Stomach (tissue), 9 donors: ENCODE measurements around the gene MOB3B. TPM values are rescaled to one million over a fixed set of nuclear protein-coding genes. Genes with fewer than 3 reads are reported as not detected.

Source experiments
- DNase-seq, 2 donors: peaks; one replicate each; pipeline versions ENCODE4 v3.0.0 to v3.0.0-alpha.2; 2013 to 2019
- H3K27ac ChIP-seq, 5 donors: fragments of 200-600 bp in 4 of 5; sonication (generic) in 4 of 5; one replicate each; pipeline ENCODE4 v1.5.1; 2013 to 2019; ENCODE audit warnings: mild to moderate bottlenecking in 1 of 5, moderate library complexity in 1 of 5
- H3K27me3 ChIP-seq, 3 donors: fragments of 200-600 bp; sonication (generic); one replicate each; pipeline ENCODE4 v1.5.1; 2017 to 2019; ENCODE audit warnings: mixed run types in 1 of 3
- H3K36me3 ChIP-seq, 4 donors: fragments of 200-600 bp; sonication (generic); 1 replicate in 3 of 4; 2 replicates in 1 of 4; pipeline ENCODE4 v1.5.1; 2016 to 2019
- H3K4me1 ChIP-seq, 4 donors: fragments of 200-600 bp; sonication (generic); one replicate each; pipeline ENCODE4 v1.5.1; 2016 to 2019
- H3K4me3 ChIP-seq, 4 donors: fragments of 200-600 bp; sonication (generic) in 3 of 4; one replicate each; pipeline ENCODE4 v1.5.1; 2016 to 2019; ENCODE audit warnings: mild to moderate bottlenecking in 1 of 4
- H3K9me3 ChIP-seq, 4 donors: fragments of 200-600 bp; sonication (generic); one replicate each; pipeline ENCODE4 v1.5.1; 2016 to 2019
- CTCF ChIP-seq, 7 experiments: fragments of 450-650 bp in 4 of 7; fragments of 200-600 bp in 3 of 7; sonication (generic) in 3 of 7; IDR thresholded peaks; one replicate each; pipeline ENCODE4 v1.5.1; 2016 to 2019; ENCODE audit warnings: antibody characterized with exemption in 7 of 7, control low read depth in 2 of 7, mild to moderate bottlenecking in 1 of 7
- EP300 ChIP-seq: sonication (generic); formaldehyde crosslinking; IDR thresholded peaks from one replicate; pipeline ENCODE4 v1.6.1; 2017; ENCODE audit warnings: antibody characterized with exemption
- POLR2A ChIP-seq, 4 donors: fragments of 450-650 bp; IDR thresholded peaks; one replicate each; pipeline ENCODE4 v1.6.1; 2016; ENCODE audit warnings: antibody characterized with exemption in 4 of 4, control low read depth in 2 of 4, mild to moderate bottlenecking in 1 of 4, moderate library complexity in 1 of 4
- POLR2AphosphoS5 ChIP-seq, 3 donors: sonication (generic); formaldehyde crosslinking; IDR thresholded peaks; one replicate each; pipeline ENCODE4 v1.6.1; 2016; ENCODE audit warnings: antibody characterized with exemption in 3 of 3
- WGBS, 5 donors: extraction: QIAGEN DNeasy Blood & Tissue Kit in 3 of 5; methylation state at CpG; one replicate each; pipeline versions ENCODE4 v1.1.5 to v1.1.7; 2013 to 2018; 5-methylcytosine and 5-hydroxymethylcytosine counted together
- intact Hi-C: fragments of 100-400 bp; cut with DNase I; formaldehyde crosslinking; loops from one replicate; pipeline ENCODE4 v1.15.1; 2023; ENCODE audit warnings: low total_unique reads
- polyA plus RNA-seq, 3 donors: library from polyadenylated mRNA; stranded (reverse); fragments of 200-250 nt; gene quantifications; one replicate each; pipeline ENCODE4 v1.2.3, GENCODE V29; 2013
- total RNA-seq, 5 donors: library from RNA; depleted of rRNA; stranded (reverse); fragments of >200 nt; gene quantifications; one replicate each; pipeline versions ENCODE4 v1.1.0 to v1.2.3, GENCODE V29; 2014 to 2016
- donor health status: healthy with polysubstance abuse.
- donor health status: Bipolar disorder and iron deficiency.
- donor health status: healthy.

Gene MOB3B
- total and polyA plus RNA-seq, 8 donors = 4.0 to 32.7 (median 9.7) TPM

- 13 to 31% (median 25%) methylated on average over 5 of the region's 5 CpGs for WGBS, 5 donors
- peak in 1 of 2 donors; percentile 23 for DNase-seq
Measured at GRCh38 chr9:27280860-27281259, 248.8 kb downstream of the MOB3B start.

GRCh38 chr9:27280249-27280648 is 249.4 kb downstream of the MOB3B start:
- DNase-seq = no peak
- Histone ChIP-seq H3K4me3 (no peak overlapping the region), H3K36me3 (no peaks in the 10 kb centered on the region), H3K27ac (no peak overlapping the region), H3K27me3 (no peaks in the 10 kb centered on the region), H3K9me3 (no peaks in the 10 kb centered on the region), H3K4me1 (peaks cover 0 to 19% (median 9%) of the 10 kb centered on the region in 4 donors)
- TF ChIP-seq POLR2AphosphoS5 (IDR thresholded peaks at IDR 0.05) (no peak), POLR2A (IDR thresholded peaks at IDR 0.05) (no peak), CTCF (IDR thresholded peaks at IDR 0.05) (no peak), EP300 (no peak)
- 90 to 95% (median 90%) methylated on average over 14 to 16 of the region's 16 CpGs for WGBS, 5 donors
- intact Hi-C loops = no loop called here

More at GRCh38 chr9:27280860-27281259, 248.8 kb downstream of the MOB3B start:
- Histone ChIP-seq H3K9me3 (no peaks in the 10 kb centered on the region), H3K27ac (no peak overlapping the region), H3K36me3 (no peaks in the 10 kb centered on the region), H3K4me3 (peak overlapping the region in 1 of 4 donors; percentile 29), H3K4me1 (peaks cover 0 to 15% (median 8%) of the 10 kb centered on the region in 4 donors), H3K27me3 (no peaks in the 10 kb centered on the region)
- TF ChIP-seq EP300 (no peak), CTCF (IDR thresholded peaks at IDR 0.05) (no peak), POLR2AphosphoS5 (IDR thresholded peaks at IDR 0.05) (no peak), POLR2A (IDR thresholded peaks at IDR 0.05) (no peak)
- intact Hi-C loops = no loop called here

- intact Hi-C loops = loop anchor here (10.0 kb wide), 1 partner anchor 245 kb away; no protein-coding TSS in a partner anchor
- H3K36me3 ChIP-seq = no peaks in the 10 kb centered on the region
- TF ChIP-seq POLR2AphosphoS5 (IDR thresholded peaks at IDR 0.05) (no peak), POLR2A (IDR thresholded peaks at IDR 0.05) (no peak), EP300 (no peak), CTCF (IDR thresholded peaks at IDR 0.05) (no peak)
- H3K9me3 ChIP-seq = no peaks in the 10 kb centered on the region
- no peak overlapping the region for H3K4me3 ChIP-seq
- no peaks in the 10 kb centered on the region for H3K27me3 ChIP-seq
- H3K4me1 ChIP-seq = peaks cover 0 to 19% (median 9%) of the 10 kb centered on the region in 4 donors
- no peak overlapping the region for H3K27ac ChIP-seq
- WGBS, 5 donors = 61 to 79% (median 65%) methylated on average over 3 of the region's 3 CpGs
- no peak for DNase-seq
Measured at GRCh38 chr9:27279611-27280010, 250.0 kb downstream of the MOB3B start.

- peaks cover 0 to 19% (median 9%) of the 10 kb centered on the region in 4 donors for H3K4me1 ChIP-seq
- 78 to 93% (median 90%) methylated on average over 1 of the region's 1 CpG for WGBS, 5 donors
- intact Hi-C loops = loop anchor here (10.0 kb wide), 1 partner anchor 244 kb away; no protein-coding TSS in a partner anchor
- TF ChIP-seq POLR2AphosphoS5 (IDR thresholded peaks at IDR 0.05) (no peak), POLR2A (IDR thresholded peaks at IDR 0.05) (no peak), CTCF (IDR thresholded peaks at IDR 0.05) (no peak)
- H3K27ac ChIP-seq = no peak overlapping the region
- no peak for DNase-seq
- H3K4me3 ChIP-seq = no peak overlapping the region
- H3K27me3 ChIP-seq = no peaks in the 10 kb centered on the region
- no peaks in the 10 kb centered on the region for H3K9me3 ChIP-seq
- no peaks in the 10 kb centered on the region for H3K36me3 ChIP-seq
Measured at GRCh38 chr9:27278374-27278773, 251.2 kb downstream of the MOB3B start.
